Neural cell (in vitro differentiated cells): Measurements from ENCODE around the gene ERG28. TPM values are rescaled to one million over a fixed set of nuclear protein-coding genes. Genes with fewer than 3 reads are reported as not detected.

Experiments
- H2AFZ ChIP-seq: fragments of 200-600, 300-800 bp; sonication (generic), shearing (Covaris generic); 2 replicates; pipeline ENCODE4 v1.6.0; 2014; ENCODE audit warnings: low read depth, mild to moderate bottlenecking, antibody characterized with exemption, low read length, moderate library complexity
- H3F3A ChIP-seq: fragments of 200-600 bp; shearing (Covaris generic); 2 replicates; pipeline ENCODE4 v1.6.1; 2016; ENCODE audit warnings: mild to moderate bottlenecking, moderate library complexity, mixed read lengths, antibody characterized with exemption, low read length; ENCODE audit not compliant: insufficient read depth, poor library complexity, severe bottlenecking
- H3K27ac ChIP-seq: fragments of 200-600, 300-800 bp; sonication (generic), shearing (Covaris generic); 2 replicates; pipeline ENCODE4 v1.5.1; 2014; ENCODE audit warnings: mild to moderate bottlenecking, low read length, moderate library complexity
- H3K27me3 ChIP-seq: fragments of 300-800, 200-600 bp; sonication (generic), shearing (Covaris generic); 2 replicates; pipeline ENCODE4 v1.6.0; 2014; ENCODE audit warnings: mild to moderate bottlenecking, low read depth, low read length, moderate library complexity; ENCODE audit not compliant: insufficient read depth
- H3K36me3 ChIP-seq: fragments of 300-800, 200-600 bp; sonication (generic), shearing (Covaris generic); 2 replicates; pipeline ENCODE4 v1.5.1; 2014; ENCODE audit warnings: mild to moderate bottlenecking, antibody characterized with exemption, low read length, moderate library complexity; ENCODE audit not compliant: insufficient read depth
- H3K4me2 ChIP-seq: fragments of 300-800, 200-600 bp; sonication (generic), shearing (Covaris generic); 2 replicates; pipeline ENCODE4 v1.6.0; 2014; ENCODE audit warnings: mild to moderate bottlenecking, low read length
- H3K4me3 ChIP-seq: fragments of 300-800, 200-600 bp; sonication (generic), shearing (Covaris generic); 2 replicates; pipeline ENCODE4 v1.5.1; 2014; ENCODE audit warnings: mild to moderate bottlenecking, low read length, moderate library complexity
- H3K79me2 ChIP-seq: fragments of 200-600 bp; shearing (Covaris generic); replicated peaks from 2 replicates; pipeline ENCODE4 v1.6.0; 2014; ENCODE audit warnings: mild to moderate bottlenecking, low read length, moderate library complexity; ENCODE audit not compliant: insufficient read depth
- H3K9ac ChIP-seq: fragments of 300-800, 200-600 bp; sonication (generic), shearing (Covaris generic); 2 replicates; pipeline ENCODE4 v1.6.1; 2016; ENCODE audit warnings: mild to moderate bottlenecking, low read length, mixed read lengths
- H3K9me2 ChIP-seq: fragments of 200-600 bp; shearing (Covaris generic); 2 replicates; pipeline ENCODE4 v1.6.1; 2016; ENCODE audit warnings: mild to moderate bottlenecking, low read length, mixed read lengths; ENCODE audit not compliant: insufficient read depth
- H3K9me3 ChIP-seq: fragments of 200-600, 300-800 bp; sonication (generic), shearing (Covaris generic); 2 replicates; pipeline ENCODE4 v1.6.1; 2016; ENCODE audit warnings: mild to moderate bottlenecking, mixed run types, low read length, moderate library complexity, mixed read lengths
- H4K20me1 ChIP-seq: fragments of 200-600 bp; shearing (Covaris generic); 2 replicates; pipeline ENCODE4 v1.6.1; 2016; ENCODE audit warnings: mild to moderate bottlenecking, mixed run types; ENCODE audit not compliant: insufficient read depth
- EP300 ChIP-seq: fragments of 450-650 bp; conservative IDR thresholded peaks from 2 replicates; pipeline ENCODE4 v1.6.1; 2014; ENCODE audit warnings: antibody characterized with exemption, mild to moderate bottlenecking, moderate library complexity; ENCODE audit not compliant: poor library complexity, severe bottlenecking
- EZH2 ChIP-seq: fragments of 200-600, 300-800 bp; shearing (Covaris generic), sonication (generic); IDR thresholded peaks from 2 replicates; pipeline ENCODE4 v1.6.1; 2014; ENCODE audit warnings: antibody characterized with exemption, low read length, borderline replicate concordance, mild to moderate bottlenecking; ENCODE audit not compliant: insufficient read depth, poor library complexity, severe bottlenecking
- MXI1 ChIP-seq: fragments of 450-650 bp; conservative IDR thresholded peaks from 2 replicates; pipeline ENCODE4 v1.6.1; 2014; ENCODE audit warnings: antibody characterized with exemption, mild to moderate bottlenecking; ENCODE audit not compliant: poor library complexity, severe bottlenecking
- POLR2AphosphoS5 ChIP-seq: IDR thresholded peaks from 2 replicates; pipeline ENCODE4 v1.6.1; 2012
- RAD21 ChIP-seq: fragments of 450-650 bp; conservative IDR thresholded peaks from 2 replicates; pipeline ENCODE4 v1.6.1; 2014; ENCODE audit warnings: antibody characterized with exemption, mild to moderate bottlenecking, moderate library complexity
- SMC3 ChIP-seq: fragments of 450-650 bp; conservative IDR thresholded peaks from 2 replicates; pipeline ENCODE4 v1.6.1; 2014; ENCODE audit warnings: antibody characterized with exemption, mild to moderate bottlenecking, moderate library complexity; ENCODE audit not compliant: poor library complexity
- TAF1 ChIP-seq: IDR thresholded peaks from 2 replicates; pipeline ENCODE4 v1.6.1; 2012; ENCODE audit warnings: low read depth
- polyA plus RNA-seq: library from polyadenylated mRNA; depleted of rRNA; stranded (reverse); fragments of >200 nt; gene quantifications from 2 replicates; pipeline ENCODE4 v1.2.3, GENCODE V29; 2014
- TF ChIP-seq, protein P1 (sequence below): fragments of 450-650 bp; IDR thresholded peaks from 2 replicates; pipeline ENCODE4 v1.5.1; 2014; ENCODE audit warnings: antibody characterized with exemption, mild to moderate bottlenecking, moderate library complexity; ENCODE audit not compliant: poor library complexity, severe bottlenecking
- TF ChIP-seq, protein P2 (sequence below): IDR thresholded peaks from 2 replicates; pipeline ENCODE4 v1.6.1; 2012; ENCODE audit warnings: borderline replicate concordance

Gene ERG28
- polyA plus RNA-seq, 1 donor from 2014 or later: 23.4 TPM

DNA sequence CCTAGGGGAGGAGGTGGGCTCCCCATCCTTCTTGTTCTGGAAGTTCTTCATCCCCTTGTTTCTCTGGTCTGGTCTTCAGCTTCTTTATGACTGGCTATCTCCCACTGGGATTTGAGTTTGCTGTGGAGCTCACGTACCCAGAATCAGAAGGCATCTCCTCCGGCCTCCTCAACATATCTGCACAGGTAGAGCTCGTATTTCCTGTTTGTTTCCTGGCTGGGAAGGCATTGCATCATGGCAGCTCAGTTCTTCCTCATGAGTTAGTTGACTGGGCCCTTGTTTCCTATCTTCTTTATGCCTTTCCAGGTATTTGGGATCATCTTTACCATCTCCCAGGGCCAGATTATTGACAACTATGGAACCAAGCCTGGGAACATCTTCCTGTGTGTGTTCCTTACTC, 19.8 kb downstream of the ERG28 start:
- Histone ChIP-seq H3K79me2 (no peaks in the 10 kb centered on the region), H2AFZ (no peak overlapping the region), H3K9me3 (no peaks in the 10 kb centered on the region), H4K20me1 (no peaks in the 10 kb centered on the region), H3K4me3 (no peak overlapping the region), H3K27ac (no peak overlapping the region), H3K4me2 (no peak overlapping the region), H3F3A (no peaks in the 10 kb centered on the region), H3K9me2 (no peaks in the 10 kb centered on the region), H3K36me3 (no peaks in the 10 kb centered on the region), H3K9ac (no peak overlapping the region), H3K27me3 (no peaks in the 10 kb centered on the region)
- TF ChIP-seq EP300 (no peak), POLR2AphosphoS5 (no peak), TAF1 (no peak), MXI1 (no peak), EZH2 (no peak), SMC3 (no peak), RAD21 (no peak)
- TF ChIP-seq, protein P1, sequence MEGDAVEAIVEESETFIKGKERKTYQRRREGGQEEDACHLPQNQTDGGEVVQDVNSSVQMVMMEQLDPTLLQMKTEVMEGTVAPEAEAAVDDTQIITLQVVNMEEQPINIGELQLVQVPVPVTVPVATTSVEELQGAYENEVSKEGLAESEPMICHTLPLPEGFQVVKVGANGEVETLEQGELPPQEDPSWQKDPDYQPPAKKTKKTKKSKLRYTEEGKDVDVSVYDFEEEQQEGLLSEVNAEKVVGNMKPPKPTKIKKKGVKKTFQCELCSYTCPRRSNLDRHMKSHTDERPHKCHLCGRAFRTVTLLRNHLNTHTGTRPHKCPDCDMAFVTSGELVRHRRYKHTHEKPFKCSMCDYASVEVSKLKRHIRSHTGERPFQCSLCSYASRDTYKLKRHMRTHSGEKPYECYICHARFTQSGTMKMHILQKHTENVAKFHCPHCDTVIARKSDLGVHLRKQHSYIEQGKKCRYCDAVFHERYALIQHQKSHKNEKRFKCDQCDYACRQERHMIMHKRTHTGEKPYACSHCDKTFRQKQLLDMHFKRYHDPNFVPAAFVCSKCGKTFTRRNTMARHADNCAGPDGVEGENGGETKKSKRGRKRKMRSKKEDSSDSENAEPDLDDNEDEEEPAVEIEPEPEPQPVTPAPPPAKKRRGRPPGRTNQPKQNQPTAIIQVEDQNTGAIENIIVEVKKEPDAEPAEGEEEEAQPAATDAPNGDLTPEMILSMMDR: no peak
- TF ChIP-seq, protein P2, sequence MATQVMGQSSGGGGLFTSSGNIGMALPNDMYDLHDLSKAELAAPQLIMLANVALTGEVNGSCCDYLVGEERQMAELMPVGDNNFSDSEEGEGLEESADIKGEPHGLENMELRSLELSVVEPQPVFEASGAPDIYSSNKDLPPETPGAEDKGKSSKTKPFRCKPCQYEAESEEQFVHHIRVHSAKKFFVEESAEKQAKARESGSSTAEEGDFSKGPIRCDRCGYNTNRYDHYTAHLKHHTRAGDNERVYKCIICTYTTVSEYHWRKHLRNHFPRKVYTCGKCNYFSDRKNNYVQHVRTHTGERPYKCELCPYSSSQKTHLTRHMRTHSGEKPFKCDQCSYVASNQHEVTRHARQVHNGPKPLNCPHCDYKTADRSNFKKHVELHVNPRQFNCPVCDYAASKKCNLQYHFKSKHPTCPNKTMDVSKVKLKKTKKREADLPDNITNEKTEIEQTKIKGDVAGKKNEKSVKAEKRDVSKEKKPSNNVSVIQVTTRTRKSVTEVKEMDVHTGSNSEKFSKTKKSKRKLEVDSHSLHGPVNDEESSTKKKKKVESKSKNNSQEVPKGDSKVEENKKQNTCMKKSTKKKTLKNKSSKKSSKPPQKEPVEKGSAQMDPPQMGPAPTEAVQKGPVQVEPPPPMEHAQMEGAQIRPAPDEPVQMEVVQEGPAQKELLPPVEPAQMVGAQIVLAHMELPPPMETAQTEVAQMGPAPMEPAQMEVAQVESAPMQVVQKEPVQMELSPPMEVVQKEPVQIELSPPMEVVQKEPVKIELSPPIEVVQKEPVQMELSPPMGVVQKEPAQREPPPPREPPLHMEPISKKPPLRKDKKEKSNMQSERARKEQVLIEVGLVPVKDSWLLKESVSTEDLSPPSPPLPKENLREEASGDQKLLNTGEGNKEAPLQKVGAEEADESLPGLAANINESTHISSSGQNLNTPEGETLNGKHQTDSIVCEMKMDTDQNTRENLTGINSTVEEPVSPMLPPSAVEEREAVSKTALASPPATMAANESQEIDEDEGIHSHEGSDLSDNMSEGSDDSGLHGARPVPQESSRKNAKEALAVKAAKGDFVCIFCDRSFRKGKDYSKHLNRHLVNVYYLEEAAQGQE: no peak

DNA sequence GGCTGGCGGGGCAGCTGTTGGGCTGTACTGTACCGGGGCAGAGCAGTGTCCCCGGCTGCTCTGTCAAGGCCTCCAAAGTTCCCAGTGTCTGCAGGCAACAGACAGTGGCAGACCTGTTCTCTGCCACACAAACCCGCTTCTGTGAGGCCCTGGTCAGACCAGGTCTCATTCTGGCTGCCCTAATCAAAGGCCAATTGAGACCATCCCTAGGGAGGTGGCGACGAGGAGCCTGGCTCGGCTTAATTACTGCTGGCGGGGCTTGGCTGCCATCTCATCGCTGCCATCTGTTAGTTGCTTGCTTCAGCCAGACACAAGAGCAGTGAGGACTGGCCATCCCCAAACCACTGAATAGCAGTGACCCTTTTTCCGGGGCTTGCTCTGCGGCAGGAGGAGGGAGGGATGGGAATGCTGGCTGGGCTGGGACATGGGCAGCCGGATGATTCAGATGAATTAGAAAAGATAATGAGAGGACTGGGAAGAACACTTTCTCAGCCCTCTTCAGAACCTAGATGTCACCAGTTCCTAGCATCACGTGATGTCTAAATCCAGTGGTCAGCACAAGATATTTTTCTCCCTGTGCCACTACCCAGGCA, 24.5 kb downstream of the ERG28 start:
- H3K27me3 ChIP-seq: no peaks in the 10 kb centered on the region
- H3K9me3 ChIP-seq: no peaks in the 10 kb centered on the region
- H3K9me2 ChIP-seq: no peaks in the 10 kb centered on the region
- no peak overlapping the region for H3K4me2 ChIP-seq
- H4K20me1 ChIP-seq: no peaks in the 10 kb centered on the region
- no peaks in the 10 kb centered on the region for H3F3A ChIP-seq
- no peak overlapping the region for H3K9ac ChIP-seq
- no peak overlapping the region for H3K27ac ChIP-seq
- H3K79me2 ChIP-seq: no peaks in the 10 kb centered on the region
- no peaks in the 10 kb centered on the region for H3K36me3 ChIP-seq
- no peak overlapping the region for H3K4me3 ChIP-seq
- H2AFZ ChIP-seq: no peak overlapping the region
- no peak for TF ChIP-seq SMC3

DNA sequence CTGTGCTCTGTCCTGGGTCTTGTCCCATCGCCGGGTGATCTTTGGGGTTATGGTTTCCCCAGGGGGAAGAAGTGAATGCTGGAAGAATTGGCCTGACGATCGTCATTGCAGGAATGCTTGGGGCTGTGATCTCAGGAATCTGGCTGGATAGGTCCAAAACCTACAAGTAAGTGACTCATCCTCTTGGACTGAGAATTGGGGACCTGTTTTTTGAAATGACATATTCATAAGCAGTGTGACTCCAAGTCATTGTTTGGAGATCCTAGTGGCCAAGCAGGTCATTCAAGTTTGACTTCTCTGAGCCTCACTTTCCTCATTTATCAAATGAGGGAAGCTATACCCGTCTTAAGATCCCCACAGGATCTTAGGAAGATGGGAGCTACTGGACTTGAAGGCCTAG, 25.8 kb downstream of the ERG28 start:
- Histone ChIP-seq H3K27ac (no peak overlapping the region), H3K9me2 (no peaks in the 10 kb centered on the region), H3K9me3 (no peaks in the 10 kb centered on the region), H3F3A (no peaks in the 10 kb centered on the region), H3K9ac (no peak overlapping the region), H3K36me3 (no peaks in the 10 kb centered on the region), H3K4me2 (no peak overlapping the region), H3K27me3 (no peaks in the 10 kb centered on the region), H3K4me3 (no peak overlapping the region), H3K79me2 (no peaks in the 10 kb centered on the region), H2AFZ (no peak overlapping the region), H4K20me1 (no peaks in the 10 kb centered on the region)
- TF ChIP-seq SMC3: no peak
- TF ChIP-seq TAF1: no peak
- TF ChIP-seq RAD21: no peak
- TF ChIP-seq POLR2AphosphoS5: no peak
- TF ChIP-seq, protein P1: no peak
- TF ChIP-seq EP300: no peak
- no peak for TF ChIP-seq EZH2
- TF ChIP-seq, protein P2: no peak
- no peak for TF ChIP-seq MXI1
